HEK293 (cell line): ENCODE data around the gene EN1.
A peak's percentile ranks its signal among the peaks of the same experiment; 100 is the strongest.

Experiments
- CTCF ChIA-PET: fragments of 350-600 bp; formaldehyde crosslinking; extraction: SDS; loops from one replicate; lab custom pipeline; 2021; ENCODE audit warnings: antibody characterized with exemption; lab: Yijun Ruan, JAX
- POLR2A ChIA-PET: fragments of 300-600 bp; formaldehyde crosslinking; extraction: SDS; loops from one replicate; lab custom pipeline; 2020; ENCODE audit warnings: antibody characterized with exemption, inconsistent platforms; lab: Yijun Ruan, JAX
- H3K27ac ChIP-seq: fragments of 200-500 bp; sonication (Bioruptor generic); 2 replicates; pipeline ENCODE4 v1.5.1; 2014; ENCODE audit warnings: low read depth, low read length, control low read depth, inconsistent platforms; ENCODE audit errors: extremely low read depth
- H3K36me3 ChIP-seq, 2 experiments: fragments of 200-500 bp in 1 of 2; sonication (Bioruptor generic) in 1 of 2; 1 replicate in 1 of 2; 2 replicates in 1 of 2; pipeline ENCODE4 v1.5.1; 2014 to 2017; ENCODE audit warnings: inconsistent platforms in 2 of 2, low read length in 2 of 2; ENCODE audit not compliant: control insufficient read depth in 2 of 2, insufficient read depth in 1 of 2
- H3K4me1 ChIP-seq: fragments of 200-500 bp; sonication (Bioruptor generic); 2 replicates; pipeline ENCODE4 v1.5.1; 2014; ENCODE audit warnings: mild to moderate bottlenecking, low read length, inconsistent platforms; ENCODE audit not compliant: control insufficient read depth, insufficient read depth
- H3K4me3 ChIP-seq: 2 replicates; pipeline ENCODE4 v1.5.1; 2011; ENCODE audit warnings: low read depth, mild to moderate bottlenecking, control low read depth, low read length, moderate library complexity
- H3K9me3 ChIP-seq: fragments of 200-500 bp; sonication (Bioruptor generic); 2 replicates; pipeline ENCODE4 v1.5.1; 2014; ENCODE audit warnings: low read depth, low read length, inconsistent platforms; ENCODE audit not compliant: control insufficient read depth, insufficient read depth
- BCL6B ChIP-seq: fragments of 450-650 bp; formaldehyde crosslinking; IDR thresholded peaks from 2 replicates; pipeline ENCODE4 v1.5.1; 2017; ENCODE audit warnings: missing biosample characterization, missing genetic modification characterization
- GLI2 ChIP-seq: fragments of 450-650 bp; formaldehyde crosslinking; IDR thresholded peaks from 2 replicates; pipeline ENCODE4; 2017; ENCODE audit warnings: missing biosample characterization, missing genetic modification characterization, low read depth, borderline replicate concordance
- INSM2 ChIP-seq: fragments of 450-650 bp; formaldehyde crosslinking; IDR thresholded peaks from 2 replicates; pipeline ENCODE4 v1.5.1; 2016; ENCODE audit warnings: missing biosample characterization, missing genetic modification characterization
- PRDM10 ChIP-seq: fragments of 450-650 bp; formaldehyde crosslinking; IDR thresholded peaks from 2 replicates; pipeline ENCODE4 v1.5.1; 2016; ENCODE audit warnings: missing biosample characterization, missing genetic modification characterization
- ZBTB17 ChIP-seq: fragments of 450-650 bp; formaldehyde crosslinking; IDR thresholded peaks from 2 replicates; pipeline ENCODE4 v1.5.1; 2016; ENCODE audit warnings: missing biosample characterization, missing genetic modification characterization
- ZFHX2 ChIP-seq: fragments of 450-650 bp; formaldehyde crosslinking; conservative IDR thresholded peaks from 2 replicates; pipeline ENCODE4 v1.5.1; 2016; ENCODE audit warnings: missing biosample characterization, missing genetic modification characterization
- ZNF10 ChIP-seq: fragments of 450-650 bp; formaldehyde crosslinking; IDR thresholded peaks from 2 replicates; pipeline ENCODE4 v1.5.1; 2017; ENCODE audit warnings: missing biosample characterization, missing genetic modification characterization
- ZNF175 ChIP-seq: fragments of 450-650 bp; formaldehyde crosslinking; IDR thresholded peaks from 2 replicates; pipeline ENCODE4 v1.5.1; 2016; ENCODE audit warnings: missing biosample characterization, missing genetic modification characterization
- ZNF223 ChIP-seq: fragments of 450-650 bp; formaldehyde crosslinking; IDR thresholded peaks from 2 replicates; pipeline ENCODE4 v1.5.1; 2016; ENCODE audit warnings: missing biosample characterization, missing genetic modification characterization
- ZNF26 ChIP-seq: fragments of 450-650 bp; formaldehyde crosslinking; IDR thresholded peaks from 2 replicates; pipeline ENCODE4 v1.5.1; 2016; ENCODE audit warnings: missing biosample characterization, missing genetic modification characterization
- ZNF311 ChIP-seq: fragments of 450-650 bp; formaldehyde crosslinking; IDR thresholded peaks from 2 replicates; pipeline ENCODE4 v1.5.1; 2017; ENCODE audit warnings: missing biosample characterization, missing genetic modification characterization, borderline replicate concordance
- ZNF341 ChIP-seq: fragments of 450-650 bp; formaldehyde crosslinking; IDR thresholded peaks from 2 replicates; pipeline ENCODE4; 2016; ENCODE audit warnings: low read depth, missing biosample characterization, missing genetic modification characterization
- ZNF398 ChIP-seq: fragments of 450-650 bp; formaldehyde crosslinking; IDR thresholded peaks from 2 replicates; pipeline ENCODE4 v1.5.1; 2017; ENCODE audit warnings: missing biosample characterization, missing genetic modification characterization
- ZNF560 ChIP-seq: fragments of 450-650 bp; formaldehyde crosslinking; IDR thresholded peaks from 2 replicates; pipeline ENCODE4 v1.5.1; 2017; ENCODE audit warnings: missing biosample characterization, missing genetic modification characterization, borderline replicate concordance
- ZNF670 ChIP-seq: fragments of 450-650 bp; formaldehyde crosslinking; IDR thresholded peaks from 2 replicates; pipeline ENCODE4 v1.5.1; 2016; ENCODE audit warnings: missing biosample characterization, missing genetic modification characterization, low read depth
- ZSCAN4 ChIP-seq: fragments of 450-650 bp; formaldehyde crosslinking; IDR thresholded peaks from 2 replicates; pipeline ENCODE4 v1.5.1; 2017; ENCODE audit warnings: missing biosample characterization, missing genetic modification characterization

The EN1 gene

GRCh38 chr2:118848381-118849225 is 1.2 kb upstream of the EN1 start:
- ChIA-PET CTCF (interaction anchor here (0.7 to 1.9 kb wide), 2 partner anchors 77 to 646 kb away, joined by 3 to 6 read pairs; no protein-coding TSS in a partner anchor), POLR2A (no interaction called here)

GRCh38 chr2:118847762-118848172 is 319 bp upstream of the EN1 start:
- H3K4me3 ChIP-seq, result peak overlapping the region; percentile 56
- H3K36me3 ChIP-seq, result peaks cover 0 to 2% of the 10 kb centered on the region in 2 experiments; a peak in 1 of 3 replicates
- no peaks in the 10 kb centered on the region for H3K9me3 ChIP-seq
- no peak overlapping the region for H3K27ac ChIP-seq
- ChIA-PET CTCF (interaction anchor here (0.6 to 1.9 kb wide), 3 partner anchors 8 to 645 kb away, joined by 3 to 9 read pairs (median 6); no protein-coding TSS in a partner anchor), POLR2A (no interaction called here)
- peaks cover 6% of the 10 kb centered on the region; the same call in 1 of the 2 replicates for H3K4me1 ChIP-seq
- TF ChIP-seq ZNF311 (tag by site-specific recombination) (no peak), PRDM10 (tag by site-specific recombination) (peak; percentile 72), ZSCAN4 (no peak), ZNF26 (tag by site-specific recombination) (no peak), GLI2 (tag by site-specific recombination) (no peak), ZBTB17 (tag by site-specific recombination) (no peak), BCL6B (no peak), ZNF398 (peak; percentile 59; the same call in 1 of the 2 replicates), ZNF341 (no peak), ZNF175 (tag by site-specific recombination) (no peak), ZNF670 (no peak), ZFHX2 (tag by site-specific recombination) (peak; percentile 43; the same call in 1 of the 2 replicates), INSM2 (no peak), ZNF223 (no peak)

More at GRCh38 chr2:118848381-118849225, 1.2 kb upstream of the EN1 start:
- TF ChIP-seq ZSCAN4 (no peak), ZNF10 (tag by site-specific recombination) (no peak), ZNF560 (tag by site-specific recombination) (no peak)
- Histone ChIP-seq H3K36me3 (no peaks in the 10 kb centered on the region), H3K4me3 (no peak overlapping the region), H3K4me1 (peaks cover 6% of the 10 kb centered on the region; the same call in 1 of the 2 replicates), H3K9me3 (no peaks in the 10 kb centered on the region), H3K27ac (no peak overlapping the region)
